HUES48 (cell line): ENCODE measurements around the gene HEY2.
A peak's percentile ranks its signal among the peaks of the same experiment; 100 is the strongest.

Experiments used
- H3K27ac ChIP-seq: one replicate; pipeline ENCODE4 v1.7.0; 2013; ENCODE audit warnings: low read depth, low read length, inconsistent platforms
- H3K27me3 ChIP-seq: 2 replicates; pipeline ENCODE4 v1.6.1; 2013; ENCODE audit warnings: mild to moderate bottlenecking, low read length; ENCODE audit not compliant: control insufficient read depth, insufficient read depth
- H3K36me3 ChIP-seq: 2 replicates; pipeline ENCODE4 v1.6.1; 2013; ENCODE audit warnings: low read length; ENCODE audit not compliant: control insufficient read depth, insufficient read depth
- H3K4me1 ChIP-seq: 2 replicates; pipeline ENCODE4 v1.6.1; 2013; ENCODE audit warnings: mild to moderate bottlenecking, low read length; ENCODE audit not compliant: control insufficient read depth, insufficient read depth
- H3K4me3 ChIP-seq: 2 replicates; pipeline ENCODE4 v1.5.1; 2013; ENCODE audit warnings: mild to moderate bottlenecking, low read depth, low read length
- H3K9ac ChIP-seq: 2 replicates; pipeline ENCODE4 v1.6.1; 2013; ENCODE audit warnings: mild to moderate bottlenecking, low read depth, low read length, moderate library complexity
- H3K9me3 ChIP-seq: 2 replicates; pipeline ENCODE4 v1.6.1; 2013; ENCODE audit warnings: low read length; ENCODE audit not compliant: control insufficient read depth, insufficient read depth

Gene HEY2

DNA sequence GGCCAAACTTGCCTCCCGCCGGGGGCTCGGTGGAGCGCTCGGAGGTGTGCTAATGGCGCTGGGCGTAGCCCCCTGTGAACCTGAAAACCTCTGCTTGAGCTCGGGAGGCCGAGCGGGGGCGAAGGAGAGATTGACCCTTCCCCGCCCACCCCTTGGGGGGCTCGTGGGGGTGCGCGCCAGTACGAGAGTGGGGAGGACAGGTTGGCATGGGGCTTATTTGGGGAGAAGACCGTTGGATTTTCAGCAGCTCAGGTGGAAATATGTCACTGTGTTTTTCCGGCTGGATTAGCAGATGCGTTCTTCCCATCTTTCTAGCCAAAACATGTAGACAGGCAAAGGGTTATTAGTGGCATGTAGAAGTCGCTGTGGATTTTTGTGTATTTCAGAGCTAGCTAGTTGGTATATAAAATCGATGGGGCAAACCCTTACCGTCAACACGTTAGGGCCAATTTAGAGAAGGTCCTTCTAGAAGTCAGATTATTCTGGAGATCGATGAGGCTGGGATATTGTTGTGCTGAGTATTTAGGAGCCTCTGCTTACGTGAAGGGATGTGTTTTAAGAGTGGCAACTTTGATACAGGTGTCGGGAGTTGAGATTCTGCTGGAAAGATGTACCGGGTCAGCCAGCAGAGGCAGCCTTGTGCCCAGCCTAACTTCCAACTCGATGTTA, 41.9 kb downstream of the HEY2 start:
- Histone ChIP-seq H3K36me3 (no peaks in the 10 kb centered on the region), H3K4me3 (peak overlapping the region; percentile 87), H3K27me3 (peaks cover 6% of the 10 kb centered on the region; the same call in 1 of the 2 replicates), H3K9me3 (no peaks in the 10 kb centered on the region), H3K4me1 (peaks cover 18% of the 10 kb centered on the region), H3K27ac (no peak overlapping the region), H3K9ac (peak overlapping the region; percentile 65; the same call in 1 of the 2 replicates)

DNA sequence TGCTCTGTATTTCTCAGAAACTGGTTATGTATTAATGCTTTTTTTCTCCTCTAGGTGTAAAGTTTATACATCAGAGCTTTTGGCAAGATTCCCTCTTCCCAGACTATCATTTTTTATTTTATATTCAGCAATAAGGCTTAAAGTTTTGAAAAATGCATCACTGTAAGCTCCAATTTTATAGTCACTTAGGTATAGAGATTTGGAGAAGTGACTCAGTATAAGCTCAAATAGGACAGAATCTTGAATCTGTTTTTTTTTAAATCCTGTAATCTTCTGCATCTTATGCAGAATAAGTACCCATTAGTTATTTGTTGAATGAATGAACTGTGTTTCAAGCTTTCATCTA, 42.4 kb downstream of the HEY2 start:
- H3K36me3 ChIP-seq = no peaks in the 10 kb centered on the region
- H3K9me3 ChIP-seq = no peaks in the 10 kb centered on the region
- no peak overlapping the region for H3K9ac ChIP-seq
- H3K4me3 ChIP-seq = peak overlapping the region; percentile 87
- peaks cover 6% of the 10 kb centered on the region; the same call in 1 of the 2 replicates for H3K27me3 ChIP-seq
- H3K4me1 ChIP-seq = peaks cover 18% of the 10 kb centered on the region
- no peak overlapping the region for H3K27ac ChIP-seq

DNA sequence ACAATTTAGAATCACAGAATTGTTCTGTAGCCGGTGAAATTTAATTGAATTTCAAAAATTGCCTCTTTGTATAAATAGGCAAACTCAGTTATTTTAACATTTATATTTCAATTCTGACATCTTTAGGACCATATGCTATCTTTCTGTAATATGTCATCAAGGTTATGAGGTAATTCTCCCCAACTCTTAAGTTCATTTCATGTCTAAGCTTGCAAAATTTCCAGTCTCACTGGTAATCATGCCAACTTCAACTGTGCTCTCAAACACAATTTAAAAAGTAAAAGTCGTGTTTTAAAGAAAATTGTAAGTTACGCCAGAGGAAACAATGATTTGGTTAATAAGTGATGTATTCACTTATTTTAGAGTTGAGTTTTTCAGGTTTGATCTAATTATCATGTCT, 42.7 kb downstream of the HEY2 start:
- H3K9me3 ChIP-seq = no peaks in the 10 kb centered on the region
- no peaks in the 10 kb centered on the region for H3K36me3 ChIP-seq
- H3K27ac ChIP-seq = no peak overlapping the region
- peaks cover 6% of the 10 kb centered on the region; the same call in 1 of the 2 replicates for H3K27me3 ChIP-seq
- no peak overlapping the region; the same call in 1 of the 2 replicates for H3K4me3 ChIP-seq
- H3K4me1 ChIP-seq = peaks cover 18% of the 10 kb centered on the region
- H3K9ac ChIP-seq = no peak overlapping the region

DNA sequence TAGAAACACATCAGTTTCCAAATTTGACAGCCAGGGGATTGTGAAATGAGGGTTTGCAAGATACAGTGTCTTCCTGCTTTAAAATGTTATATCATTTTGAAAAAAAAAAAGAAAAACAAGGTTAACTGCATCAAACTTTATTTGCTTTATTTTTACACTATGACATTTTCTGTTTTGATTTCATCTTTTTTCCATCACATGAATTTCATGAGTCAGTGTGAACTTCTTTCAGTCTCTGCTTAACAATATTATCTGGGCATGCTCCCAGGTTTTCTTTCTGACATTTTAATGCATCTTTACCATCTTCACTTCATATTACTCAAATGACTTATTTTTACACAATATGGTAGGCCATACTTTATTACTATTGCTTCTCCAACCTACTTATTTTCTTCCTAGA, 43.2 kb downstream of the HEY2 start:
- Histone ChIP-seq H3K9ac (no peak overlapping the region), H3K27me3 (peaks cover 6% of the 10 kb centered on the region; the same call in 1 of the 2 replicates), H3K4me3 (no peak overlapping the region), H3K27ac (no peak overlapping the region), H3K36me3 (no peaks in the 10 kb centered on the region), H3K9me3 (no peaks in the 10 kb centered on the region), H3K4me1 (peaks cover 18% of the 10 kb centered on the region)

DNA sequence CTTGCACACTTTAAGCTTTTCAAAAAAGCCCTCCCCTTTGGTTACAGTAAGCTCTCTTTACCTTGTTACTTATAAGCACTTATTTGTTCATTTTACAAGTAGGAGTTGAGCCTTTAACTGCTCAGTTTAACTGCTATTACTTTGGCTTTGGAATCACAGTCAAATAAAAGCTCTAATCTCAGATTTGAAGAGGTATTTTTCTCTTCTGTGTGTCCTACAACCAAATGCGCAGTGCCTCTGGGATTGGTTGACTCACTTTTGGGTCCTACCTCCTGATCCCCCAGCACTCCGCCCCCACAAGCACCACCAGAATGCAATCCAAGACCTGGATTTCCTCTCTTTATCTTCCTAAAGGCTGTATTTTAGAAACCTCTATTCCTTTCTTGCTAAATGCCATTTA, 43.8 kb downstream of the HEY2 start:
- no peak overlapping the region for H3K27ac ChIP-seq
- H3K9me3 ChIP-seq = no peaks in the 10 kb centered on the region
- no peak overlapping the region for H3K9ac ChIP-seq
- H3K4me1 ChIP-seq = peaks cover 18% of the 10 kb centered on the region
- H3K36me3 ChIP-seq = no peaks in the 10 kb centered on the region
- H3K4me3 ChIP-seq = no peak overlapping the region
- H3K27me3 ChIP-seq = peaks cover 6% of the 10 kb centered on the region; the same call in 1 of the 2 replicates

DNA sequence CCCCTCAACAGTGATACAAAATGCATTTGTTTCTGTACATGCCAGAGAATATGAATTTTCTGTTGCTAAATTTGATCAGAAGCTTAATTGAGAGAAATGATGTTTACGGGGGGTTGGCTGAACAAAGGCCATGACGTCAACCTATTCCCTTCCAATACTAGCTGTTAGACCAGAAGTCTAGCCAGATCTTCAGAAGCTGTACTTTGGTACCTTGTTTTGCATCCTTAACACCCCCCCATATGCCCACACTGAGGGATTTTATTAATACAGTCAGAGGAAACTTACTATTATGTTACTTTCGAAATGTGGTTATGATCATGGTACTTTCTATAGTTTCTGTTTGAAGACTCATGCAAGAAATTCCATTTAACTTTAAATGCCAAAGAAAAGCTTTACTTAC, 44.4 kb downstream of the HEY2 start:
- H3K27me3 ChIP-seq = peaks cover 6% of the 10 kb centered on the region; the same call in 1 of the 2 replicates
- no peak overlapping the region for H3K9ac ChIP-seq
- no peaks in the 10 kb centered on the region for H3K9me3 ChIP-seq
- H3K36me3 ChIP-seq = no peaks in the 10 kb centered on the region
- H3K4me3 ChIP-seq = no peak overlapping the region
- peaks cover 18% of the 10 kb centered on the region for H3K4me1 ChIP-seq
- H3K27ac ChIP-seq = no peak overlapping the region

DNA sequence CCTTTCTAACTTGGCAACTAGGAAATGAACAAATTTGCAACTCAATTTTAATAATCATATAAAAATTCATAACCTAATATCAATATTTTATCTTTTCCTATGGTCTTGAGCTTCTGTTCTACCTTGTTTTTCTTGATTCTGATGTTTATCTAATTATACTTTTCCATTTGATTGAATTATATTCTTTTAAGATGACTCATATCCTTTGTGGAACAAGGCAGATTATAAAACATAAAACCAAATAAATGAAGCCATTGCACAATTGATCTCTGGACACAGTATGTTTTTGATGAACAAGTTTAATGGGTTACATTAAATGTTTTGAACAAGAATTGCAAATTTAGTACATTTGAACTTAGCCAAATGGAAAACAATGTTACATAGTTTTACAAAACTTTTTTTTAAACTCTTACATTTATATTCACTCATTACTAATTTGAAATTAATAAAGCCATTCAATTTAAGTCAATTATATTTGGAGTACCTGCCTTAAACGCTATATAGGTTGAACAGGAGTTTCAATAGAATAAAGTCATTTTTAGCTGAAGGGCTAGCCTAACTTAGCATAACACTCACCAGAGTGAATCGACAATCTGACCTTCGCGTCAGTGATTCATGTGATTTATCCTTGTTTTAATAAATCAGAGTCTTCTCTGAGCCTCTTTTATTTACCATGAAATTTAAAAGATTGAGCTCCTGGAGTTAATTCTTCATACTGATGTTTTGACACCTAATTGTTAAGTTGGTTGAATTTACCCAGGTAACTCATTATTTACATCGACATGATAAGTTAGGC, 45.1 kb downstream of the HEY2 start:
- Histone ChIP-seq H3K4me3 (no peak overlapping the region), H3K9ac (no peak overlapping the region), H3K4me1 (peaks cover 15% of the 10 kb centered on the region), H3K9me3 (no peaks in the 10 kb centered on the region), H3K36me3 (no peaks in the 10 kb centered on the region), H3K27me3 (peaks cover 6% of the 10 kb centered on the region; the same call in 1 of the 2 replicates), H3K27ac (no peak overlapping the region)

DNA sequence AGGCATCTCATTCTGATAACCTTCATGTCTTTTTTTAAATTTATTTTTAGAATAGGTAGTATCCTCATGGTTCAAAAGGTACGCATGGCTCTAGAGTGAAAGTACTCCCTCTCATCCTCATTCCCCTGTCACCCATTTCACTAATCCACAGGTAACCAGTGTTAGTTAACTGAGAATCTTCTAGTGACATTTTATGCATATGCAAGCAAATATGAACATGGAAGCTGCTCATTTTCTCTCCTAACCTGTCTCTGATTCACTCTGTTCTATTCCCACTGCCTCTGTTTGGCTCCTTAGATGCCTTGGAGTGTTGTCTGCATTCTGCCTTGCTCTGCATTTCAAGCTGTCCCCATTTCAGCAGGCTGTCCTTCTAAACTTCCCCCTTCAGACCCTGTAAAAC, 45.9 kb downstream of the HEY2 start:
- no peaks in the 10 kb centered on the region for H3K9me3 ChIP-seq
- H3K27ac ChIP-seq = no peak overlapping the region
- H3K9ac ChIP-seq = no peak overlapping the region
- no peaks in the 10 kb centered on the region for H3K36me3 ChIP-seq
- peaks cover 8% of the 10 kb centered on the region; the same call in 1 of the 2 replicates for H3K4me1 ChIP-seq
- H3K4me3 ChIP-seq = no peak overlapping the region
- peaks cover 6% of the 10 kb centered on the region; the same call in 1 of the 2 replicates for H3K27me3 ChIP-seq

DNA sequence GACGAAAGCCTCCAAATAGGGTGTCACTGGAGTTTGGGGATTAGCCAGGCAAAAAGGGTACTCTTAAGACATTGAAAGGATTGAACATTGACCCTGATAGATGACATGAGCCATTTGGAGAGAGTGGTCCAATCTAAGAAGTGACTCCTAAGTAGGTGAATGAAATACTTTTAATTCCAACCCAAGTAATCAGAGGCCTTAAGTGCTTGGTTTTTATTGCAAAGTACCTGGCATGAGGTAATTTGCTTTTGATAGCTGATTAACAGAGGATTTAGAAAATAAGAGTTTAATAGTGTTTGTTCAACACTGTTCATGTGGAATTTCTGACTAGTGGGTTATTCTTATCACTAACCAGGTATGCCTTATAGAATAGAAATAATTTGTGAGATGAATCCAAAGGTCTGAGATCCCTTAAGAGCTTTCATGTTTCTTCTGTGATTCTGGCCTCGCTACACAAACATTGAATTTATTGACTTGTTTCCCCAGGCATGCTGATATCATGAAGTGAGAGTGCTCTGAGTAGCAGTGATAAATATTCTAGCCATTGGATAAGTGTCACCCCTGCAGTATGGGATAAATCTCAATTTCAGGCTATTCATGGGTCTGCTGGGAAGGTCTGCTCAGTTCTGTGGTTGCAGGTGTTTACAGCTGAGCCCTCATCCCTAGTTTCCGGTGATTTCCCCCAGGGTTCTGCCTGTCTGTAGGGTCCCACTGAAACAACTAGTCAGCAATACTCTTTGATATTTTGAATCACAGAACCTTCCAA, 47.9 kb downstream of the HEY2 start:
- no peaks in the 10 kb centered on the region for H3K36me3 ChIP-seq
- H3K4me3 ChIP-seq = no peak overlapping the region
- no peak overlapping the region for H3K9ac ChIP-seq
- H3K27me3 ChIP-seq = peaks cover under 1% of the 10 kb centered on the region; the same call in 1 of the 2 replicates
- H3K27ac ChIP-seq = no peak overlapping the region
- no peaks in the 10 kb centered on the region for H3K9me3 ChIP-seq
- H3K4me1 ChIP-seq = peaks cover 8% of the 10 kb centered on the region; the same call in 1 of the 2 replicates

DNA sequence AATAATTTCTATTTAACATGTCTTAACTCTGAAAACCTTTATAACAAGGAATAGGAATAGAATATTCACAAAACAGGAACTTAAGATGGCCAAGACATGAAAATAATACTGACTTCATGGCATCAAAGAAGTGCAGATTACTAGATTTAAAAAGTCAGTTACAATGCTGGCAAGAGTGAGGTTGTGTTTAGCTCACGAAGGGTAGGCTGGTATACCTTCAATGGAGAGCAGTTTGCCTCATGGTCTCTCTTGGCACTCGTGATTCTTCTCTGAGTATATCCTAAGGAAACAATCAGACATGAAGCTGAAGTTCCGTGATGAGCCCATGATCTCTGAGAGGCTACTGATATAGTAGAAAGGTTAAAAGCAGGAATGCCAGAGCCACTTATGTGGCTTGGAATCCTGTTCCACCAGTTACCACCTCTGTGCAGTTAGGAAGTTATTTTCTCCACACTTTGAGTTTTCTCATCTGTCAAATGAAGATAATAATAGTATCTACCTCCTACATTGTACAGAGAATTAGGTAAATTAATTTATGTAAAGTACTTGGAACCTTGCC, 48.5 kb downstream of the HEY2 start:
- H3K27me3 ChIP-seq = no peaks in the 10 kb centered on the region
- H3K9ac ChIP-seq = no peak overlapping the region
- H3K36me3 ChIP-seq = no peaks in the 10 kb centered on the region
- no peak overlapping the region for H3K27ac ChIP-seq
- H3K4me3 ChIP-seq = no peak overlapping the region
- peaks cover 8% of the 10 kb centered on the region; the same call in 1 of the 2 replicates for H3K4me1 ChIP-seq
- H3K9me3 ChIP-seq = no peaks in the 10 kb centered on the region
